H7 (cell line): ENCODE measurements around the gene CFAP206. TPM values are rescaled to one million over a fixed set of nuclear protein-coding genes. Genes with fewer than 3 reads are reported as not detected.

Experiments
- DNase-seq: peaks from one replicate; pipeline ENCODE4 v3.0.0; 2012
- H3K27me3 ChIP-seq: 2 replicates; pipeline ENCODE4 v1.6.0; 2011; ENCODE audit warnings: mild to moderate bottlenecking, low read length; ENCODE audit not compliant: control insufficient read depth, insufficient read depth
- H3K36me3 ChIP-seq: replicated peaks from 2 replicates; pipeline ENCODE4 v1.5.1; 2011; ENCODE audit warnings: low read length; ENCODE audit not compliant: control insufficient read depth, insufficient read depth
- H3K4me3 ChIP-seq: 2 replicates; pipeline ENCODE4 v1.5.1; 2011; ENCODE audit warnings: low read depth, mild to moderate bottlenecking, control low read depth, low read length, moderate library complexity; ENCODE audit not compliant: insufficient read depth
- total RNA-seq: library from RNA; depleted of rRNA; stranded (reverse); fragments of >200 nt; shearing (Covaris generic); gene quantifications from 2 replicates; pipeline ENCODE4 v1.2.3, GENCODE V29; 2014; rRNA removed

Gene CFAP206
- 0.14 TPM in 1 of 2 replicates, not detected in the other for total RNA-seq

- no peaks in the 10 kb centered on the region for H3K36me3 ChIP-seq
- DNase-seq, result peak; percentile 91
- no peaks in the 10 kb centered on the region for H3K27me3 ChIP-seq
- peak within 1 kb of the TSS; percentile 88 for H3K4me3 ChIP-seq
Measured at GRCh38 chr6:87407901-87408720, at the start of gene CFAP206. TSS of gene CFAP206 (plus strand) at chr6:87407972. CDS start at chr6:87409840, 1,868 bp downstream.

GRCh38 chr6:87364602-87365252 lies 43.0 kb upstream of the CFAP206 start:
- no peak for DNase-seq
- Histone ChIP-seq H3K27me3 (no peaks in the 10 kb centered on the region), H3K4me3 (no peak overlapping the region), H3K36me3 (no peaks in the 10 kb centered on the region; the same call in 1 of the 2 replicates)

GRCh38 chr6:87366072-87366827 lies 41.5 kb upstream of the CFAP206 start:
- no peaks in the 10 kb centered on the region; the same call in 1 of the 2 replicates for H3K36me3 ChIP-seq
- H3K27me3 ChIP-seq, result no peaks in the 10 kb centered on the region
- H3K4me3 ChIP-seq, result no peak overlapping the region
- DNase-seq, result no peak

- no peak overlapping the region for H3K4me3 ChIP-seq
- DNase-seq, result no peak
- no peaks in the 10 kb centered on the region for H3K27me3 ChIP-seq
- no peaks in the 10 kb centered on the region; the same call in 1 of the 2 replicates for H3K36me3 ChIP-seq
Measured at GRCh38 chr6:87366899-87367298, 40.9 kb upstream of the CFAP206 start.

- H3K4me3 ChIP-seq, result no peak overlapping the region
- no peaks in the 10 kb centered on the region for H3K36me3 ChIP-seq
- no peak for DNase-seq
- no peaks in the 10 kb centered on the region for H3K27me3 ChIP-seq
Measured at GRCh38 chr6:87373377-87373776, 34.4 kb upstream of the CFAP206 start.

GRCh38 chr6:87375315-87375714 lies 32.5 kb upstream of the CFAP206 start:
- no peak overlapping the region for H3K4me3 ChIP-seq
- no peaks in the 10 kb centered on the region for H3K36me3 ChIP-seq
- DNase-seq, result no peak
- H3K27me3 ChIP-seq, result no peaks in the 10 kb centered on the region

GRCh38 chr6:87376643-87377042 lies 31.1 kb upstream of the CFAP206 start:
- H3K27me3 ChIP-seq, result no peaks in the 10 kb centered on the region
- DNase-seq, result no peak
- no peaks in the 10 kb centered on the region for H3K36me3 ChIP-seq
- no peak overlapping the region for H3K4me3 ChIP-seq

- Histone ChIP-seq H3K36me3 (no peaks in the 10 kb centered on the region), H3K4me3 (no peak overlapping the region), H3K27me3 (no peaks in the 10 kb centered on the region)
- no peak for DNase-seq
Measured at GRCh38 chr6:87378947-87379346, 28.8 kb upstream of the CFAP206 start.

GRCh38 chr6:87382861-87383260 lies 24.9 kb upstream of the CFAP206 start:
- DNase-seq, result no peak
- Histone ChIP-seq H3K27me3 (no peaks in the 10 kb centered on the region), H3K4me3 (no peak overlapping the region), H3K36me3 (no peaks in the 10 kb centered on the region)

- no peaks in the 10 kb centered on the region for H3K27me3 ChIP-seq
- DNase-seq, result no peak
- H3K36me3 ChIP-seq, result no peaks in the 10 kb centered on the region
- H3K4me3 ChIP-seq, result no peak overlapping the region
Measured at GRCh38 chr6:87384038-87384437, 23.7 kb upstream of the CFAP206 start.

GRCh38 chr6:87384449-87384848 lies 23.3 kb upstream of the CFAP206 start:
- no peak for DNase-seq
- Histone ChIP-seq H3K36me3 (no peaks in the 10 kb centered on the region), H3K4me3 (no peak overlapping the region), H3K27me3 (no peaks in the 10 kb centered on the region)

GRCh38 chr6:87391334-87391733 lies 16.4 kb upstream of the CFAP206 start:
- H3K36me3 ChIP-seq, result no peaks in the 10 kb centered on the region
- DNase-seq, result peak; percentile 57
- no peaks in the 10 kb centered on the region for H3K27me3 ChIP-seq
- H3K4me3 ChIP-seq, result no peak overlapping the region

GRCh38 chr6:87393026-87393622 lies 14.6 kb upstream of the CFAP206 start:
- H3K27me3 ChIP-seq, result no peaks in the 10 kb centered on the region
- peak; percentile 35 for DNase-seq
- no peak overlapping the region for H3K4me3 ChIP-seq
- H3K36me3 ChIP-seq, result no peaks in the 10 kb centered on the region

- H3K36me3 ChIP-seq, result no peaks in the 10 kb centered on the region
- DNase-seq, result no peak
- no peak overlapping the region for H3K4me3 ChIP-seq
- no peaks in the 10 kb centered on the region for H3K27me3 ChIP-seq
Measured at GRCh38 chr6:87395431-87395830, 12.3 kb upstream of the CFAP206 start.
